ENCODE results near the gene NTNG1. TPM values are rescaled to one million over a fixed set of nuclear protein-coding genes. Genes with fewer than 3 reads are reported as not detected.

NTNG1 gene
- total RNA-seq, 1 experiment from 2014 or later: not detected

DNA sequence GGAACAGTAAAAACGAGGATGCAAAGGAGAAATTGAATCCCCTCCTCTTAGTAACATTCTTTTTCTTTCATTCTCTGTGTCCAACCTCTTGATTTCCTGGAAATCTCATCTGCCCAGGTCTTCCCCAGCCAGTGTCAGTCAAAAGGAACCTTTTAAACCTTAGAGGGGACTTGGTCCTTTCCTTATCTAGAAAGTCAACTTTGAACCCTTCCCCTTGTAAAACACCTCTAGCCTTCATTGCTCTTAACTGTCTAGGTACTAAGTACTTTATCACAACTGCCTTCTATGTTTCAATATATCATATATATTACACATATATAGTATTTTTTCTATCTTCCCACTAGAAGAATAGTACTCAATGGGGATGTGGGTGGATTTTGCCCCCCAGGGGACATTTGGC, 282.1 kb downstream of the NTNG1 start:
- DNase-seq (ENCODE audit: unreplicated experiment): no peak
- no peak for TF ChIP-seq CTCF (IDR thresholded peaks at IDR 0.05; ENCODE audit: unreplicated experiment)
- intact Hi-C loops (cut with micrococcal nuclease): no loop called here
- ChIA-PET CTCF (interaction anchor here (0.8 to 1.1 kb wide), 2 partner anchors 9 to 106 kb away, joined by 3 read pairs; no protein-coding TSS in a partner anchor), POLR2A (no interaction called here)
- BruUV-seq (replicated peaks): no TSS peak
- Mint-ChIP-seq H3K4me3 (ENCODE audit: unreplicated experiment) (no peak overlapping the region), H3K27me3 (ENCODE audit: insufficient read depth, unreplicated experiment) (no peaks in the 10 kb centered on the region), H3K9me3 (ENCODE audit: unreplicated experiment) (peaks cover 5% of the 10 kb centered on the region), H3K27ac (ENCODE audit: low read depth, unreplicated experiment) (no peak overlapping the region), H3K36me3 (ENCODE audit: insufficient read depth, unreplicated experiment) (no peaks in the 10 kb centered on the region), H3K4me1 (ENCODE audit: insufficient read depth, unreplicated experiment) (no peaks in the 10 kb centered on the region)

- ChIA-PET POLR2A (interaction anchor here (1.0 to 1.1 kb wide), 2 partner anchors 95 to 98 kb away, joined by 4 to 6 read pairs; no protein-coding TSS in a partner anchor), CTCF (interaction anchor here (0.5 to 14.1 kb wide), 40 partner anchors 9 to 631 kb away, joined by 3 to 240 read pairs (median 4); no protein-coding TSS in a partner anchor)
- BruUV-seq (replicated peaks): no TSS peak
- H3K9me3 Mint-ChIP-seq (ENCODE audit: unreplicated experiment): no peaks in the 10 kb centered on the region
- H3K36me3 Mint-ChIP-seq (ENCODE audit: insufficient read depth, unreplicated experiment): no peaks in the 10 kb centered on the region
- peak; percentile 70 for DNase-seq (ENCODE audit: unreplicated experiment)
- H3K27me3 Mint-ChIP-seq (ENCODE audit: insufficient read depth, unreplicated experiment): no peaks in the 10 kb centered on the region
- TF ChIP-seq CTCF (IDR thresholded peaks at IDR 0.05; ENCODE audit: unreplicated experiment): peak; percentile 73
- peaks cover 6% of the 10 kb centered on the region for H3K4me1 Mint-ChIP-seq (ENCODE audit: insufficient read depth, unreplicated experiment)
- intact Hi-C loops (cut with micrococcal nuclease): loop anchor here (1.0 to 2.0 kb wide), 3 partner anchors 98 to 320 kb away; no protein-coding TSS in a partner anchor
- no peak overlapping the region for H3K4me3 Mint-ChIP-seq (ENCODE audit: unreplicated experiment)
- H3K27ac Mint-ChIP-seq (ENCODE audit: low read depth, unreplicated experiment): no peak overlapping the region
Observed at GRCh38 chr1:107430540-107431228, 289.8 kb downstream of the NTNG1 start.

DNA sequence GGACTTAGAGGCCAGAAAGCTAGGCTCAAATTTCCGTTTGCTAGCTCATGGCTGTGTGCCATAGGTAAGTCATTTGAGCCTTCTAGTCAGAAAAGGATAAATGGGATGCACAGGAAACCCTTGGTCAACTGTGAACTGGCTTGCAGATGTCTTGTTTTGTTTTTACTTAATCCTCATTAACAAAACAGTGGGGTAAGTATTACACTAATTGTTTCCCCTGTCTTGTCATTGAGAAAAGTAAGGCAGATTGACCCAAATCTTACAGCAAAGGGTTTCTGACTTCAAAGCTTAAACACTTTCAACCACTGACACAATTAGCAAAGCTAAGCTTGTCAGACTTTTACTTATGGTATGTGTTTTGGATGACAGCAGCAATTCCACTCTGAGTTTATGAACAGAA, 291.3 kb downstream of the NTNG1 start:
- Mint-ChIP-seq H3K4me3 (ENCODE audit: unreplicated experiment) (no peak overlapping the region), H3K9me3 (ENCODE audit: unreplicated experiment) (no peaks in the 10 kb centered on the region), H3K27me3 (ENCODE audit: insufficient read depth, unreplicated experiment) (no peaks in the 10 kb centered on the region), H3K27ac (ENCODE audit: low read depth, unreplicated experiment) (no peak overlapping the region), H3K36me3 (ENCODE audit: insufficient read depth, unreplicated experiment) (no peaks in the 10 kb centered on the region), H3K4me1 (ENCODE audit: insufficient read depth, unreplicated experiment) (peaks cover 6% of the 10 kb centered on the region)
- no peak for TF ChIP-seq CTCF (IDR thresholded peaks at IDR 0.05; ENCODE audit: unreplicated experiment)
- POLR2A ChIA-PET: no interaction called here
- CTCF ChIA-PET: interaction anchor here (0.6 to 14.1 kb wide), 11 partner anchors 9 to 316 kb away, joined by 3 to 240 read pairs (median 4); no protein-coding TSS in a partner anchor
- DNase-seq (ENCODE audit: unreplicated experiment): no peak
- BruUV-seq (replicated peaks): no TSS peak
- intact Hi-C loops (cut with micrococcal nuclease): no loop called here

- DNase-seq (ENCODE audit: unreplicated experiment): no peak
- H3K27ac Mint-ChIP-seq (ENCODE audit: low read depth, unreplicated experiment): no peak overlapping the region
- no peak overlapping the region for H3K4me3 Mint-ChIP-seq (ENCODE audit: unreplicated experiment)
- TF ChIP-seq CTCF (IDR thresholded peaks at IDR 0.05; ENCODE audit: unreplicated experiment): no peak
- CTCF ChIA-PET: interaction anchor here (1.0 to 14.1 kb wide), 3 partner anchors 11 to 315 kb away, joined by 4 to 240 read pairs (median 60); no protein-coding TSS in a partner anchor
- no peaks in the 10 kb centered on the region for H3K27me3 Mint-ChIP-seq (ENCODE audit: insufficient read depth, unreplicated experiment)
- H3K36me3 Mint-ChIP-seq (ENCODE audit: insufficient read depth, unreplicated experiment): no peaks in the 10 kb centered on the region
- intact Hi-C loops (cut with micrococcal nuclease): no loop called here
- POLR2A ChIA-PET: interaction anchor here (0.6 kb wide), 1 partner anchor 156 kb away, joined by 3 read pairs; no protein-coding TSS in a partner anchor
- H3K4me1 Mint-ChIP-seq (ENCODE audit: insufficient read depth, unreplicated experiment): peaks cover 6% of the 10 kb centered on the region
- no TSS peak for BruUV-seq (replicated peaks)
- no peaks in the 10 kb centered on the region for H3K9me3 Mint-ChIP-seq (ENCODE audit: unreplicated experiment)
Observed at GRCh38 chr1:107433068-107433467, 292.2 kb downstream of the NTNG1 start.
